ENCODE measurements around the gene LRBA.

DNA sequence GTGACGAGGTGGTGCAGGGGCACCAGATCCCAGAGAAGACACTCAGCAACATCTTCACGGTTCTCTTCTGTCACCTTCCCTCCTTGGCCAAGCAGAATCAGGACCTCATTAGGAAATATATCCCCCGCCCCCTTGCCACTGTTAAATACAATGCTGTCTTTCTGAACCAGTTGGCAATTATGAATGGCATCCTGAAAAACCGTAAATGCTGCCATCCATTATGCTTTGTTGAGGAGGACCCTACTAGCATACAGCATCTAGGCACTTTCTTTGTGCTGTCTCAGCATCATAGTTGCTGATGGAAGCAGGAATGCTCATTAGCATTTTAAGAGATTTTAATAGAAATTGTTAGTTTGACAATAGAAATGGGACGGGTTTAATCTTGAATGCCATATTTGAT is 798.4 kb downstream of the LRBA start:
- TF ChIP-seq TEAD4 (CRISPR knock-in tag; IDR thresholded peaks at IDR 0.05) (no peak), CTCF (IDR thresholded peaks at IDR 0.05) (no peak), NR3C1 (CRISPR knock-in tag; conservative IDR thresholded peaks at IDR 0.05; ENCODE audit: low read depth) (no peak)
- TF ChIP-seq, protein P1, sequence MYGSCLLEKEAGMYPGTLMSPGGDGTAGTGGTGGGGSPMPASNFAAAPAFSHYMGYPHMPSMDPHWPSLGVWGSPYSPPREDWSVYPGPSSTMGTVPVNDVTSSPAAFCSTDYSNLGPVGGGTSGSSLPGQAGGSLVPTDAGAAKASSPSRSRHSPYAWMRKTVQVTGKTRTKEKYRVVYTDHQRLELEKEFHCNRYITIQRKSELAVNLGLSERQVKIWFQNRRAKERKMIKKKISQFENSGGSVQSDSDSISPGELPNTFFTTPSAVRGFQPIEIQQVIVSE (CRISPR knock-in tag; IDR thresholded peaks at IDR 0.05; ENCODE audit: borderline replicate concordance): no peak
- TF ChIP-seq, protein P2, sequence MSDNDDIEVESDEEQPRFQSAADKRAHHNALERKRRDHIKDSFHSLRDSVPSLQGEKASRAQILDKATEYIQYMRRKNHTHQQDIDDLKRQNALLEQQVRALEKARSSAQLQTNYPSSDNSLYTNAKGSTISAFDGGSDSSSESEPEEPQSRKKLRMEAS (CRISPR knock-in tag; IDR thresholded peaks at IDR 0.05): no peak
